Measurements from ENCODE around the gene RWDD4. TPM values are rescaled to one million over a fixed set of nuclear protein-coding genes. Genes with fewer than 3 reads are reported as not detected.
"Not testable (repeated sequence)": the region's sequence is repeated elsewhere in the genome, so short reads cannot be mapped to it uniquely, and the experiment has no call there.

RWDD4 gene
- total RNA-seq, 1 donor from 2014 or later: 19.4 TPM

- no peak overlapping the region for H3K27ac Mint-ChIP-seq (ENCODE audit: unreplicated experiment)
Measured at GRCh38 chr4:183632689-183633088, 26.3 kb downstream of the RWDD4 start.

GRCh38 chr4:183631577-183632198, 27.3 kb downstream of the RWDD4 start:
- Histone ChIP-seq H3K9me3 (ENCODE audit: insufficient read depth, low read depth, low read length) (no peaks in the 10 kb centered on the region), H3K9ac (ENCODE audit: low read length) (no peak overlapping the region), H3K4me1 (ENCODE audit: insufficient read depth, low read length) (peaks cover 8% of the 10 kb centered on the region), H4K20me1 (ENCODE audit: insufficient read depth, low read length) (no peaks in the 10 kb centered on the region), H2AFZ (ENCODE audit: low read depth, low read length) (no peak overlapping the region), H3K4me2 (ENCODE audit: low read length) (no peak overlapping the region), H3K4me3 (ENCODE audit: insufficient read depth, low read depth, low read length) (no peak overlapping the region), H3K36me3 (ENCODE audit: insufficient read depth, low read length) (no peaks in the 10 kb centered on the region), H3K27ac (ENCODE audit: low read depth, low read length) (no peak overlapping the region), H3K27me3 (ENCODE audit: insufficient read depth, low read length) (no peaks in the 10 kb centered on the region), H3K79me2 (ENCODE audit: insufficient read depth, low read length) (no peaks in the 10 kb centered on the region)
- FAIRE-seq (no peak), DNase-seq (ENCODE audit: low read depth) (no peak)
- Mint-ChIP-seq H3K4me3 (ENCODE audit: unreplicated experiment) (no peak overlapping the region), H3K9me3 (ENCODE audit: unreplicated experiment) (no peaks in the 10 kb centered on the region), H3K4me1 (ENCODE audit: low read depth, unreplicated experiment) (no peaks in the 10 kb centered on the region), H3K36me3 (ENCODE audit: low read depth, unreplicated experiment) (no peaks in the 10 kb centered on the region), H3K27me3 (ENCODE audit: low read depth, unreplicated experiment) (peaks cover 7% of the 10 kb centered on the region), H3K27ac (ENCODE audit: unreplicated experiment) (no peak overlapping the region)
- no peak for TF ChIP-seq CTCF (IDR thresholded peaks at IDR 0.05; ENCODE audit: insufficient read depth, low read depth, low read length)
- no peak for TF ChIP-seq EZH2 (IDR thresholded peaks at IDR 0.05; ENCODE audit: insufficient read depth, low read length)

More at GRCh38 chr4:183632689-183633088, 26.3 kb downstream of the RWDD4 start:
- H3K79me2 ChIP-seq (ENCODE audit: insufficient read depth, low read length): no peaks in the 10 kb centered on the region
- H3K36me3 ChIP-seq (ENCODE audit: insufficient read depth, low read length): no peaks in the 10 kb centered on the region
- no peak overlapping the region for H3K4me3 ChIP-seq (ENCODE audit: insufficient read depth, low read depth, low read length)
- H3K27me3 Mint-ChIP-seq (ENCODE audit: low read depth, unreplicated experiment): peaks cover 5% of the 10 kb centered on the region
- H3K9ac ChIP-seq (ENCODE audit: low read length): no peak overlapping the region
- no peak for DNase-seq (ENCODE audit: low read depth)
- no peak overlapping the region for H3K4me2 ChIP-seq (ENCODE audit: low read length)
- H3K4me3 Mint-ChIP-seq (ENCODE audit: unreplicated experiment): no peak overlapping the region
- no peaks in the 10 kb centered on the region for H3K9me3 ChIP-seq (ENCODE audit: insufficient read depth, low read depth, low read length)
- H3K4me1 ChIP-seq (ENCODE audit: insufficient read depth, low read length): peaks cover 18% of the 10 kb centered on the region
- TF ChIP-seq CTCF (IDR thresholded peaks at IDR 0.05; ENCODE audit: insufficient read depth, low read depth, low read length) (no peak), EZH2 (IDR thresholded peaks at IDR 0.05; ENCODE audit: insufficient read depth, low read length) (no peak)
- no peak overlapping the region for H2AFZ ChIP-seq (ENCODE audit: low read depth, low read length)
- no peaks in the 10 kb centered on the region for H3K27me3 ChIP-seq (ENCODE audit: insufficient read depth, low read length)
- no peaks in the 10 kb centered on the region for H3K36me3 Mint-ChIP-seq (ENCODE audit: low read depth, unreplicated experiment)
- no peak overlapping the region for H3K27ac ChIP-seq (ENCODE audit: low read depth, low read length)
- no peaks in the 10 kb centered on the region for H3K9me3 Mint-ChIP-seq (ENCODE audit: unreplicated experiment)
- no peak for FAIRE-seq
- H4K20me1 ChIP-seq (ENCODE audit: insufficient read depth, low read length): no peaks in the 10 kb centered on the region
- peaks cover 2% of the 10 kb centered on the region for H3K4me1 Mint-ChIP-seq (ENCODE audit: low read depth, unreplicated experiment)

- no peak overlapping the region for H3K4me3 Mint-ChIP-seq (ENCODE audit: unreplicated experiment)
- no peaks in the 10 kb centered on the region for H3K27me3 ChIP-seq (ENCODE audit: insufficient read depth, low read length)
- no peaks in the 10 kb centered on the region for H3K9me3 ChIP-seq (ENCODE audit: insufficient read depth, low read depth, low read length)
- H3K9ac ChIP-seq (ENCODE audit: low read length): no peak overlapping the region
- no peak overlapping the region for H2AFZ ChIP-seq (ENCODE audit: low read depth, low read length)
- TF ChIP-seq EZH2 (IDR thresholded peaks at IDR 0.05; ENCODE audit: insufficient read depth, low read length) (no peak), CTCF (IDR thresholded peaks at IDR 0.05; ENCODE audit: insufficient read depth, low read depth, low read length) (no peak)
- H3K79me2 ChIP-seq (ENCODE audit: insufficient read depth, low read length): no peaks in the 10 kb centered on the region
- H3K4me3 ChIP-seq (ENCODE audit: insufficient read depth, low read depth, low read length): no peak overlapping the region
- H3K27ac Mint-ChIP-seq (ENCODE audit: unreplicated experiment): no peak overlapping the region
- H3K36me3 ChIP-seq (ENCODE audit: insufficient read depth, low read length): no peaks in the 10 kb centered on the region
- FAIRE-seq (no peak), DNase-seq (ENCODE audit: low read depth) (no peak)
- H3K4me1 Mint-ChIP-seq (ENCODE audit: low read depth, unreplicated experiment): no peaks in the 10 kb centered on the region
- no peaks in the 10 kb centered on the region for H4K20me1 ChIP-seq (ENCODE audit: insufficient read depth, low read length)
- no peak overlapping the region for H3K4me2 ChIP-seq (ENCODE audit: low read length)
- H3K36me3 Mint-ChIP-seq (ENCODE audit: low read depth, unreplicated experiment): no peaks in the 10 kb centered on the region
- H3K27me3 Mint-ChIP-seq (ENCODE audit: low read depth, unreplicated experiment): peaks cover 7% of the 10 kb centered on the region
- H3K9me3 Mint-ChIP-seq (ENCODE audit: unreplicated experiment): no peaks in the 10 kb centered on the region
- no peak overlapping the region for H3K27ac ChIP-seq (ENCODE audit: low read depth, low read length)
- no peaks in the 10 kb centered on the region for H3K4me1 ChIP-seq (ENCODE audit: insufficient read depth, low read length)
Measured at GRCh38 chr4:183627979-183628588, 30.9 kb downstream of the RWDD4 start.

- not testable (repeated sequence) for FAIRE-seq
Measured at GRCh38 chr4:183627286-183627685, 31.7 kb downstream of the RWDD4 start.

More at GRCh38 chr4:183627286-183627685, 31.7 kb downstream of the RWDD4 start:
- H3K79me2 ChIP-seq (ENCODE audit: insufficient read depth, low read length); H3K4me1 ChIP-seq (ENCODE audit: insufficient read depth, low read length); H3K9me3 ChIP-seq (ENCODE audit: insufficient read depth, low read depth, low read length); H3K27ac Mint-ChIP-seq (ENCODE audit: unreplicated experiment); H3K9me3 Mint-ChIP-seq (ENCODE audit: unreplicated experiment); H3K36me3 ChIP-seq (ENCODE audit: insufficient read depth, low read length); H3K4me1 Mint-ChIP-seq (ENCODE audit: low read depth, unreplicated experiment); H3K27ac ChIP-seq (ENCODE audit: low read depth, low read length); H3K9ac ChIP-seq (ENCODE audit: low read length); H2AFZ ChIP-seq (ENCODE audit: low read depth, low read length); DNase-seq (ENCODE audit: low read depth); H4K20me1 ChIP-seq (ENCODE audit: insufficient read depth, low read length); H3K36me3 Mint-ChIP-seq (ENCODE audit: low read depth, unreplicated experiment); H3K27me3 Mint-ChIP-seq (ENCODE audit: low read depth, unreplicated experiment); H3K4me3 Mint-ChIP-seq (ENCODE audit: unreplicated experiment); H3K27me3 ChIP-seq (ENCODE audit: insufficient read depth, low read length); H3K4me2 ChIP-seq (ENCODE audit: low read length); H3K4me3 ChIP-seq (ENCODE audit: insufficient read depth, low read depth, low read length): not testable (repeated sequence)
